B cell (primary cell): ENCODE measurements around the gene ZNF322. TPM values are rescaled to one million over a fixed set of nuclear protein-coding genes. Genes with fewer than 3 reads are reported as not detected.

Source experiments
- ATAC-seq: fragments of 200-7000 bp; cut with Tn5 transposase; one replicate; pipeline ENCODE4 v1.10.0; 2021; ENCODE audit warnings: low read depth, mild to moderate bottlenecking, moderate number of reproducible peaks, moderate library complexity
- CTCF ChIA-PET: fragments of 350-600 bp; sonication (Branson Sonifier 250); formaldehyde crosslinking; loops from one replicate; lab custom pipeline; 2021; ENCODE audit warnings: antibody characterized with exemption, inconsistent platforms; lab: Charles Lee
- POLR2A ChIA-PET: fragments of 350-600 bp; sonication (Branson Sonifier 250); formaldehyde crosslinking; loops from one replicate; lab custom pipeline; 2021; ENCODE audit warnings: antibody characterized with exemption; lab: Charles Lee
- DNase-seq: peaks from one replicate; pipeline ENCODE4 v3.0.0; 2013
- H2AFZ ChIP-seq: 2 replicates; pipeline ENCODE4 v1.6.1; 2012; ENCODE audit warnings: mild to moderate bottlenecking, low read depth, low read length; ENCODE audit not compliant: insufficient read depth, poor library complexity, severe bottlenecking
- H3K27ac ChIP-seq, 2 donors: 1 replicate in 1 of 2; 2 replicates in 1 of 2; pipeline ENCODE4 v1.5.1; 2012 to 2013; ENCODE audit warnings: low read length in 2 of 2, mild to moderate bottlenecking in 2 of 2, moderate library complexity in 1 of 2
- H3K27me3 ChIP-seq, 4 experiments: fragments of 200-600 bp in 1 of 4; sonication (generic) in 1 of 4; replicated peaks in 1 of 4; 1 replicate in 2 of 4; 2 replicates in 2 of 4; pipeline versions ENCODE4 v1.6.1 to v1.7.0; 2013 to 2016; ENCODE audit warnings: low read length in 3 of 4, mild to moderate bottlenecking in 2 of 4, mixed read lengths in 1 of 4, moderate library complexity in 1 of 4; ENCODE audit not compliant: insufficient read depth in 4 of 4, control insufficient read depth in 3 of 4; ENCODE audit errors: control extremely low read depth in 1 of 4
- H3K36me3 ChIP-seq, 2 experiments: replicated peaks in 1 of 2; 1 replicate in 1 of 2; 2 replicates in 1 of 2; pipeline versions ENCODE4 v1.6.1 to v1.7.1; 2013; ENCODE audit warnings: low read length in 1 of 2; ENCODE audit not compliant: insufficient read depth in 2 of 2, control insufficient read depth in 1 of 2; ENCODE audit errors: control extremely low read depth in 1 of 2, extremely low read depth in 1 of 2
- H3K4me1 ChIP-seq, 2 donors: fragments of 200-600 bp in 1 of 2; sonication (generic) in 1 of 2; 1 replicate in 1 of 2; 2 replicates in 1 of 2; pipeline versions ENCODE4 v1.5.1 to v1.6.1; 2013 to 2017; ENCODE audit warnings: low read length in 2 of 2; ENCODE audit not compliant: control insufficient read depth in 2 of 2, insufficient read depth in 2 of 2
- H3K4me2 ChIP-seq: replicated peaks from 2 replicates; pipeline ENCODE3; 2012; ENCODE audit warnings: mild to moderate bottlenecking, low read depth, low read length; ENCODE audit not compliant: poor library complexity, severe bottlenecking
- H3K4me3 ChIP-seq, 5 experiments: fragments of 200-600 bp in 1 of 5; sonication (generic) in 1 of 5; 1 replicate in 3 of 5; 2 replicates in 2 of 5; pipeline versions ENCODE4 v1.5.1 to v1.7.0; 2011 to 2016; ENCODE audit warnings: low read length in 4 of 5, mild to moderate bottlenecking in 4 of 5, low read depth in 2 of 5, control low read depth in 1 of 5, moderate library complexity in 1 of 5; ENCODE audit not compliant: insufficient read depth in 1 of 5; ENCODE audit errors: control extremely low read depth in 1 of 5, extremely low read depth in 1 of 5
- H3K79me2 ChIP-seq: fragments of 200-600 bp; sonication (generic); one replicate; pipeline ENCODE4 v1.6.0; 2016; ENCODE audit warnings: low read length; ENCODE audit not compliant: control insufficient read depth, insufficient read depth
- H3K9ac ChIP-seq: fragments of 200-600 bp; sonication (generic); 2 replicates; pipeline ENCODE4 v1.6.1; 2017; ENCODE audit warnings: mild to moderate bottlenecking, low read length, moderate library complexity
- H3K9me3 ChIP-seq, 3 donors: one replicate each; pipeline versions ENCODE4 v1.6.1 to v1.7.1; 2013; ENCODE audit warnings: low read length in 2 of 3; ENCODE audit not compliant: control insufficient read depth in 2 of 3, insufficient read depth in 1 of 3; ENCODE audit errors: control extremely low read depth in 1 of 3
- H4K20me1 ChIP-seq: 2 replicates; pipeline ENCODE4 v1.6.0; 2012; ENCODE audit warnings: mild to moderate bottlenecking, low read length; ENCODE audit not compliant: insufficient read depth, control insufficient read depth, poor library complexity, severe bottlenecking
- H3K27ac Mint-ChIP-seq: one replicate; pipeline ENCODE4 v1.8.0; 2021; ENCODE audit warnings: mixed read lengths
- H3K27me3 Mint-ChIP-seq: one replicate; pipeline ENCODE4 v1.8.0; 2021; ENCODE audit warnings: mixed read lengths
- H3K4me1 Mint-ChIP-seq: one replicate; pipeline ENCODE4 v1.8.0; 2021; ENCODE audit warnings: mixed read lengths
- H3K4me3 Mint-ChIP-seq: one replicate; pipeline ENCODE4 v1.8.0; 2021; ENCODE audit warnings: mixed read lengths
- H3K9me3 Mint-ChIP-seq: one replicate; pipeline ENCODE4 v1.8.0; 2022; ENCODE audit warnings: mixed read lengths; ENCODE audit not compliant: insufficient read depth
- EZH2 ChIP-seq: IDR thresholded peaks from 2 replicates; pipeline ENCODE4 v1.6.1; 2012; ENCODE audit warnings: borderline replicate concordance, low read depth, mild to moderate bottlenecking, moderate library complexity, low read length; ENCODE audit not compliant: insufficient read depth, poor library complexity, severe bottlenecking
- WGBS: methylation state at CpG from one replicate; pipeline ENCODE4 v1.1.5; 2013; ENCODE audit warnings: missing lambda C conversion rate; ENCODE audit not compliant: insufficient coverage; 5-methylcytosine and 5-hydroxymethylcytosine counted together
- intact Hi-C: fragments of 100-400 bp; cut with micrococcal nuclease; formaldehyde crosslinking; loops from one replicate; pipeline ENCODE4 v1.10.0; 2022
- polyA plus RNA-seq: library from polyadenylated mRNA; depleted of rRNA; stranded (reverse); fragments of >200 nt; gene quantifications from 2 replicates; pipeline ENCODE4 v1.2.3, GENCODE V29; 2012
- total RNA-seq, 2 donors: library from RNA; stranded (reverse); fragments of 120-200 nt in 1 of 2; gene quantifications; 1 replicate in 1 of 2; 2 replicates in 1 of 2; pipeline versions ENCODE4 v1.2.3 to v1.2.4, GENCODE V29; 2013 to 2022
- TF ChIP-seq, protein P1 (sequence below): fragments of 200-600 bp; IDR thresholded peaks from one replicate; pipeline ENCODE4 v1.8.0; 2022; ENCODE audit warnings: antibody characterized with exemption, mild to moderate bottlenecking

ZNF322 gene
- total and polyA plus RNA-seq, 2 donors (not counting 1 experiment from before 2014, with no cell fraction given) = 3.2 to 27.6 TPM

DNA sequence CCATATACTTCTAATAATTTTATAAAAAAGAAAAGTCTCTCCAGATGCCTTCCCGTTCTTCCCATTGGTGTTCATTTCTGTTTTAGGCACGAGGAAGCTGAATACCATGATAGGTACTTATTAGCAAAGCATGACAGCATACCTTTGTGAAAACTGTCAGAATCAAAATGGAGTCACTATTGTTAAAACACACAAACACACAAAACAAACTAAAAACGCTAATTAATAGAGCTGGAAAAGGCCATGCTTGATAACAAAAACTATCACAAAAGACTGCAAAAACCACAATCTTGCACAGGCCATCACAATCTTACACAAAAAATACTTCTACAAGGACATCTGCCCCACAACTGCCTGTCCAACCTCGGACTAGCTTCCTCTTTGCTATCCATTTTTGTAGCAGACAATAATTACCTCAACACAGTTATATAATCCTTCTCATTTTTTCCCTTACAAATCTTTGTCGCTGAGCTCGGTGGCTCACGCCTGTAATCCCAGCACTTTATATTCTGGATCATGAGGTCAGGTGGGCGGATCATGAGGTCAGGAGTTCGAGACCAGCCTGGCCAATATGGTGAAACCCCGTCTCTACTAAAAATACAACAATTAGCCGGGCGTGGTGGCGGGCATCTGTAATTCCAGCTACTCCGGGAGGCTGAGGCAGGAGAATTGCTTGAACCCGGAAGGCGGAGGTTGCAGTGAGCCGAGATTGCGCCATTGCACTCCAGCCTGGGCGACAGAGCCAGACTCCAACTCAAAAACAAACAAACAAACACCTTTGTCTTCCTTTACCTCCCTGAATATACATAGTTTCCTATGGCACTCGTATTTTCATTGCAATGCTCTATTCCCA, 66.0 kb downstream of the ZNF322 start:
- Mint-ChIP-seq H3K27ac (no peak overlapping the region), H3K9me3 (no peaks in the 10 kb centered on the region), H3K27me3 (peaks cover 21% of the 10 kb centered on the region), H3K4me1 (peaks cover 10% of the 10 kb centered on the region), H3K4me3 (no peak overlapping the region)
- H3K9me3 ChIP-seq = no peaks in the 10 kb centered on the region
- peaks cover 9% of the 10 kb centered on the region for H4K20me1 ChIP-seq
- ChIA-PET CTCF (interaction anchor here (0.7 to 7.5 kb wide), 8 partner anchors 21 to 499 kb away, joined by 3 to 132 read pairs (median 4); no protein-coding TSS in a partner anchor), POLR2A (interaction anchor here (0.6 kb wide), 1 partner anchor 398 kb away, joined by 3 read pairs; no protein-coding TSS in a partner anchor)
- DNase-seq (no peak), ATAC-seq (no peak)
- 53% methylated on average over 17 of the region's 20 CpGs for WGBS
- peaks cover 0 to 6% of the 10 kb centered on the region in 2 experiments for H3K36me3 ChIP-seq
- peaks cover 2 to 29% (median 11%) of the 10 kb centered on the region in 4 experiments for H3K27me3 ChIP-seq
- TF ChIP-seq, protein P1, sequence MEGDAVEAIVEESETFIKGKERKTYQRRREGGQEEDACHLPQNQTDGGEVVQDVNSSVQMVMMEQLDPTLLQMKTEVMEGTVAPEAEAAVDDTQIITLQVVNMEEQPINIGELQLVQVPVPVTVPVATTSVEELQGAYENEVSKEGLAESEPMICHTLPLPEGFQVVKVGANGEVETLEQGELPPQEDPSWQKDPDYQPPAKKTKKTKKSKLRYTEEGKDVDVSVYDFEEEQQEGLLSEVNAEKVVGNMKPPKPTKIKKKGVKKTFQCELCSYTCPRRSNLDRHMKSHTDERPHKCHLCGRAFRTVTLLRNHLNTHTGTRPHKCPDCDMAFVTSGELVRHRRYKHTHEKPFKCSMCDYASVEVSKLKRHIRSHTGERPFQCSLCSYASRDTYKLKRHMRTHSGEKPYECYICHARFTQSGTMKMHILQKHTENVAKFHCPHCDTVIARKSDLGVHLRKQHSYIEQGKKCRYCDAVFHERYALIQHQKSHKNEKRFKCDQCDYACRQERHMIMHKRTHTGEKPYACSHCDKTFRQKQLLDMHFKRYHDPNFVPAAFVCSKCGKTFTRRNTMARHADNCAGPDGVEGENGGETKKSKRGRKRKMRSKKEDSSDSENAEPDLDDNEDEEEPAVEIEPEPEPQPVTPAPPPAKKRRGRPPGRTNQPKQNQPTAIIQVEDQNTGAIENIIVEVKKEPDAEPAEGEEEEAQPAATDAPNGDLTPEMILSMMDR = no peak
- no peak for TF ChIP-seq EZH2
- H3K4me2 ChIP-seq = no peak overlapping the region
- intact Hi-C loops = loop anchor here (2.0 to 10.0 kb wide), 4 partner anchors 569 to 1279 kb away; a partner anchor contains a TSS
- H3K79me2 ChIP-seq = peaks cover 18% of the 10 kb centered on the region
- no peak overlapping the region for H3K9ac ChIP-seq
- no peak overlapping the region for H3K4me3 ChIP-seq
- H2AFZ ChIP-seq = no peak overlapping the region
- no peak overlapping the region for H3K27ac ChIP-seq
- peaks cover 14 to 24% of the 10 kb centered on the region in 2 donors for H3K4me1 ChIP-seq

GRCh38 chr6:26592649-26593048, 66.9 kb downstream of the ZNF322 start:
- WGBS = 0% methylated on average over 1 of the region's 4 CpGs
- H4K20me1 ChIP-seq = peaks cover 2% of the 10 kb centered on the region
- H3K9me3 Mint-ChIP-seq = no peaks in the 10 kb centered on the region
- no peak overlapping the region for H3K9ac ChIP-seq
- no peaks in the 10 kb centered on the region for H3K36me3 ChIP-seq
- H3K79me2 ChIP-seq = peaks cover 10% of the 10 kb centered on the region
- DNase-seq (no peak), ATAC-seq (no peak)
- peaks cover 4% of the 10 kb centered on the region for H3K4me1 Mint-ChIP-seq
- no peak overlapping the region for H3K4me2 ChIP-seq
- peaks cover 9 to 16% of the 10 kb centered on the region in 2 donors for H3K4me1 ChIP-seq
- ChIA-PET POLR2A (no interaction called here), CTCF (interaction anchor here (0.7 to 7.5 kb wide), 4 partner anchors 13 to 332 kb away, joined by 3 to 132 read pairs (median 4); no protein-coding TSS in a partner anchor)
- H3K9me3 ChIP-seq = no peaks in the 10 kb centered on the region
- H3K4me3 ChIP-seq = no peak overlapping the region
- H3K27ac ChIP-seq = no peak overlapping the region
- H3K4me3 Mint-ChIP-seq = no peak overlapping the region
- H3K27me3 Mint-ChIP-seq = peaks cover 21% of the 10 kb centered on the region
- TF ChIP-seq EZH2 = no peak
- TF ChIP-seq, protein P1 = no peak
- H2AFZ ChIP-seq = no peak overlapping the region
- intact Hi-C loops = loop anchor here (10.0 kb wide), 3 partner anchors 568 to 1092 kb away; a partner anchor contains a TSS
- H3K27me3 ChIP-seq = peaks cover 2 to 29% (median 11%) of the 10 kb centered on the region in 4 experiments
- H3K27ac Mint-ChIP-seq = no peak overlapping the region
